HepG2 (cell line): Measurements from ENCODE around the gene PRKAG1. TPM values are rescaled to one million over a fixed set of nuclear protein-coding genes. Genes with fewer than 3 reads are reported as not detected.

ENCODE experiments used
- ATAC-seq: fragments of 200-7000 bp; cut with Tn5 transposase; 3 replicates; pipeline ENCODE4 v1.9.1; 2020; ENCODE audit warnings: mild to moderate bottlenecking, moderate library complexity
- BruUV-seq: library from RNA; stranded (reverse); fragments of 400-500 nt; replicated peaks from 2 replicates; lab custom pipeline; 2021; lab: Mats Ljungman, UMichigan
- CTCF ChIA-PET: fragments of 300-600 bp; formaldehyde crosslinking; extraction: SDS; loops from one replicate; lab custom pipeline; 2021; ENCODE audit warnings: low total read pairs, inconsistent platforms, low intra/inter-chr PET ratio; lab: Yijun Ruan, JAX
- POLR2A ChIA-PET: fragments of 350-600 bp; sonication (Branson Sonifier 250); formaldehyde crosslinking; loops from one replicate; lab custom pipeline; 2020; ENCODE audit warnings: antibody characterized with exemption, inconsistent platforms; lab: Yijun Ruan, JAX
- DNase-seq: peaks from one replicate; pipeline ENCODE4 v3.0.0-alpha.2; 2015; ENCODE audit warnings: low spot score
- FAIRE-seq: peaks from 3 replicates; lab custom pipeline; 2011; peaks lifted over from hg19 to GRCh38; lab: Jason Lieb, UNC
- H2AFZ ChIP-seq: one replicate; pipeline ENCODE4 v1.6.1; 2011; ENCODE audit warnings: low read length, inconsistent platforms
- H3K27ac ChIP-seq: fragments of 300-600 bp; 3 replicates; pipeline ENCODE4 v1.8.0; 2011; ENCODE audit warnings: mixed run types, mild to moderate bottlenecking, mixed read lengths, low read length, inconsistent platforms; ENCODE audit not compliant: insufficient read depth; ENCODE audit errors: extremely low read length
- H3K27me3 ChIP-seq, 2 experiments: fragments of 200-600 bp in 1 of 2; 2 replicates in 1 of 2; 3 replicates in 1 of 2; pipeline versions ENCODE4 v1.6.0 to v1.8.0; 2011; ENCODE audit warnings: low read length in 2 of 2, mild to moderate bottlenecking in 2 of 2, moderate library complexity in 2 of 2, inconsistent platforms in 1 of 2; ENCODE audit not compliant: insufficient read depth in 2 of 2, control insufficient read depth in 1 of 2
- H3K36me3 ChIP-seq, 2 experiments: fragments of 200-600 bp in 1 of 2; replicated peaks in 1 of 2; 2 replicates in 1 of 2; 3 replicates in 1 of 2; pipeline versions ENCODE4 v1.5.1 to v1.8.0; 2011; ENCODE audit warnings: low read length in 2 of 2, inconsistent platforms in 1 of 2; ENCODE audit not compliant: insufficient read depth in 2 of 2, control insufficient read depth in 1 of 2
- H3K4me1 ChIP-seq: 2 replicates; pipeline ENCODE4 v1.5.1; 2012; ENCODE audit warnings: low read length, inconsistent platforms; ENCODE audit not compliant: insufficient read depth
- H3K4me2 ChIP-seq: 2 replicates; pipeline ENCODE4 v1.6.0; 2011; ENCODE audit warnings: low read depth, low read length, inconsistent platforms
- H3K4me3 ChIP-seq, 3 experiments: fragments of 200-600 bp in 1 of 3; sonication (generic), shearing (Covaris generic) in 1 of 3; replicated peaks in 1 of 3; 2 replicates each; pipeline ENCODE4 v1.5.1; 2011 to 2016; ENCODE audit warnings: low read length in 3 of 3, inconsistent platforms in 2 of 3, low read depth in 2 of 3, mild to moderate bottlenecking in 2 of 3, control low read depth in 1 of 3, mixed read lengths in 1 of 3; ENCODE audit not compliant: insufficient read depth in 1 of 3
- H3K79me2 ChIP-seq: one replicate; pipeline ENCODE4 v1.6.1; 2011; ENCODE audit warnings: low read length, inconsistent platforms; ENCODE audit not compliant: insufficient read depth
- H3K9ac ChIP-seq: 2 replicates; pipeline ENCODE4 v1.6.0; 2011; ENCODE audit warnings: mild to moderate bottlenecking, low read depth, low read length, inconsistent platforms; ENCODE audit not compliant: insufficient read depth
- H3K9me3 ChIP-seq: 2 replicates; pipeline ENCODE4 v1.5.1; 2012; ENCODE audit warnings: mild to moderate bottlenecking, low read length
- H4K20me1 ChIP-seq: 2 replicates; pipeline ENCODE4 v1.6.0; 2011; ENCODE audit warnings: inconsistent platforms, mild to moderate bottlenecking, low read length, moderate library complexity; ENCODE audit not compliant: insufficient read depth
- JUN ChIP-seq: sonication (generic); formaldehyde crosslinking; IDR thresholded peaks from 2 replicates; pipeline ENCODE4 v1.4.0; 2020; ENCODE audit warnings: mild to moderate bottlenecking, missing genetic modification reagents
- REXO4 ChIP-seq: sonication (generic); formaldehyde crosslinking; IDR thresholded peaks from 2 replicates; pipeline ENCODE4 v1.8.0; 2022; ENCODE audit warnings: missing genetic modification reagents, mild to moderate bottlenecking, borderline replicate concordance
- SMAD1 ChIP-seq: sonication (generic); formaldehyde crosslinking; IDR thresholded peaks from 2 replicates; pipeline ENCODE4 v1.4.0; 2020; ENCODE audit warnings: missing genetic modification reagents, low read depth, mild to moderate bottlenecking, borderline replicate concordance
- SMC3 ChIP-seq: IDR thresholded peaks from 2 replicates; pipeline ENCODE4 v1.6.1; 2011; ENCODE audit warnings: low read length, improper control_type of control experiment
- SRY ChIP-seq: sonication (generic); formaldehyde crosslinking; IDR thresholded peaks from 2 replicates; pipeline ENCODE4 v1.8.0; 2022; ENCODE audit warnings: mild to moderate bottlenecking, missing genetic modification reagents
- STAG1 ChIP-seq: sonication (generic); formaldehyde crosslinking; IDR thresholded peaks from 2 replicates; pipeline ENCODE4 v1.4.0; 2020; ENCODE audit warnings: missing genetic modification reagents
- ZKSCAN5 ChIP-seq: sonication (generic); formaldehyde crosslinking; IDR thresholded peaks from 2 replicates; pipeline ENCODE4 v1.5.1; 2020; ENCODE audit warnings: mild to moderate bottlenecking, missing genetic modification reagents
- ZNF264 ChIP-seq: sonication (generic); formaldehyde crosslinking; IDR thresholded peaks from 2 replicates; pipeline ENCODE4 v1.4.0; 2020; ENCODE audit warnings: missing genetic modification reagents
- ZNF543 ChIP-seq: sonication (generic); formaldehyde crosslinking; IDR thresholded peaks from 2 replicates; pipeline ENCODE4 v1.4.0; 2020; ENCODE audit warnings: mild to moderate bottlenecking, missing genetic modification reagents
- ZNF564 ChIP-seq: sonication (generic); formaldehyde crosslinking; IDR thresholded peaks from 2 replicates; pipeline ENCODE4 v1.8.1; 2023; ENCODE audit warnings: mild to moderate bottlenecking, missing genetic modification reagents
- ZNF724P ChIP-seq: sonication (generic); formaldehyde crosslinking; IDR thresholded peaks from 2 replicates; pipeline ENCODE4 v1.8.0; 2022; ENCODE audit warnings: missing genetic modification reagents, borderline replicate concordance
- whole genome bisulfite sequencing: methylation state at CpG from one replicate; pipeline ENCODE4 v1.1.6; 2017; ENCODE audit warnings: low lambda C conversion rate; 5-methylcytosine and 5-hydroxymethylcytosine counted together
- in situ Hi-C: cut with HindIII; loops from 2 replicates; pipeline ENCODE4 v1.10.0; 2017; ENCODE audit warnings: low pct_unique_long_range_greater_than_20kb; ENCODE audit not compliant: extremely low pct_ligation_motif_present
- intact Hi-C: fragments of 100-400 bp; cut with micrococcal nuclease; formaldehyde crosslinking; loops from one replicate; pipeline ENCODE4 v1.10.0; 2022; ENCODE audit not compliant: unreplicated experiment
- polyA plus RNA-seq, 8 experiments: library from polyadenylated mRNA; depleted of rRNA in 3 of 8; stranded (reverse) in 7 of 8; unstranded in 1 of 8; fragments of >200 nt; fragmentation: Illumina TruSeq in 4 of 8; extraction: Trizol in 4 of 8; gene quantifications; 2 replicates each; pipeline versions ENCODE4 v1.2.1 to v1.2.3, GENCODE V29; 2011 to 2016; ENCODE audit warnings: low read depth in 4 of 8, missing spikeins in 1 of 8, mixed read lengths in 1 of 8; ENCODE audit not compliant: insufficient read depth in 1 of 8
- total RNA-seq, 5 experiments: library from RNA; depleted of rRNA; stranded (reverse); fragments of >200 nt; fragmentation: Illumina TruSeq; extraction: Trizol; gene quantifications; 2 replicates each; pipeline ENCODE4 v1.2.3, GENCODE V29; 2016; ENCODE audit warnings: low read depth in 1 of 5
- TF ChIP-seq, protein P1 (sequence below): sonication (generic); formaldehyde crosslinking; IDR thresholded peaks from 2 replicates; pipeline ENCODE4 v1.8.1; 2023; ENCODE audit warnings: missing genetic modification reagents, inconsistent platforms, borderline replicate concordance
- TF ChIP-seq, protein P2 (sequence below): sonication (generic); formaldehyde crosslinking; IDR thresholded peaks from 2 replicates; pipeline ENCODE4 v1.5.1; 2020; ENCODE audit warnings: mild to moderate bottlenecking, moderate library complexity, missing genetic modification reagents
- TF ChIP-seq, protein P3 (sequence below): sonication (generic); formaldehyde crosslinking; IDR thresholded peaks from 2 replicates; pipeline ENCODE4 v1.5.0; 2020; ENCODE audit warnings: mild to moderate bottlenecking, missing genetic modification reagents

Gene PRKAG1
- total and polyA plus RNA-seq, 2 of the 13 experiments (the other 11 are each of a cell fraction or from before 2014, with no cell fraction given): 26.1 to 32.8 TPM

DNA sequence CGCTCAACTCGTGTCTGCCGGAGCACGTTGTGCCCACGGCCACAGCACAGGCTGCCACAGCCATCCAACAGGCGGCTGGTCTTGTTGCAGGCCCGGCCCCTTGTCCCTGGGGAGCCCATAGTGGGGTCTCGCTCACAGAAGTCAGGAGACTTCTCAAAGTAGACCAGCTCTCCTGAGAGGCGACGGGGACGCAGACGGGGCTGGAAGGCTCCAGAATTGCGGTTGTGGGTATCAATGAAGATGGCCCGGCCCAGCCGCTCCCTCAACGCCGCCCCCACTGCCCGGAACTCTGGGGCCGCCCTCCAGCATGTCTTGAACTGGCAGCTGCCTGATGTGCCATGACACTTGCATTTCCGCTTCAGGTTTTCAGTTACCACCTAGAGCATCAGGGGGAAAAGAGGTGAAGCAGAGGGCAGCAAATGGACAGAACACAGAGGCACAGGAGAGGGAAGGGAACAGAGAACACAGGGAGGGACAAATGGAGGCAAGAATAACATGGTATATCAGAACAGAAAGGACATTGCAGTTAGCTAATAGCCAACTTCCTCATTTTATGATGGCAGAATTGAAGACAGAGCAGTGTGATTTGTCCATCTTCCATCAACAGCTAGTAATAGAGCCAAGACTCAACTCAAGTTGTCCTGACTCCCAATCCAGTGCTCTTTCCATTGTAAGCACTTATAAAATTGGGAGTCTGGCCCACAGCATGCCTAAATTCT is 52.2 kb downstream of the PRKAG1 start:
- Histone ChIP-seq H3K4me3 (no peak overlapping the region), H2AFZ (no peak overlapping the region), H3K9ac (no peak overlapping the region), H3K4me2 (no peak overlapping the region), H3K36me3 (no peaks in the 10 kb centered on the region), H3K9me3 (no peaks in the 10 kb centered on the region)
- no TSS peak for BruUV-seq
- DNase-seq: no peak
- no peak for FAIRE-seq
- ATAC-seq: no peak
- intact Hi-C loops: no loop called here
- POLR2A ChIA-PET: no interaction called here
- 47% methylated on average over 18 of the region's 20 CpGs for WGBS
- CTCF ChIA-PET: interaction anchor here (1.2 kb wide), 1 partner anchor 21 kb away, joined by 3 read pairs; no protein-coding TSS in a partner anchor
- TF ChIP-seq ZNF724P (CRISPR knock-in tag): no peak
- TF ChIP-seq REXO4 (CRISPR knock-in tag): no peak
- no peak for TF ChIP-seq SRY (CRISPR knock-in tag)
- TF ChIP-seq, protein P1, sequence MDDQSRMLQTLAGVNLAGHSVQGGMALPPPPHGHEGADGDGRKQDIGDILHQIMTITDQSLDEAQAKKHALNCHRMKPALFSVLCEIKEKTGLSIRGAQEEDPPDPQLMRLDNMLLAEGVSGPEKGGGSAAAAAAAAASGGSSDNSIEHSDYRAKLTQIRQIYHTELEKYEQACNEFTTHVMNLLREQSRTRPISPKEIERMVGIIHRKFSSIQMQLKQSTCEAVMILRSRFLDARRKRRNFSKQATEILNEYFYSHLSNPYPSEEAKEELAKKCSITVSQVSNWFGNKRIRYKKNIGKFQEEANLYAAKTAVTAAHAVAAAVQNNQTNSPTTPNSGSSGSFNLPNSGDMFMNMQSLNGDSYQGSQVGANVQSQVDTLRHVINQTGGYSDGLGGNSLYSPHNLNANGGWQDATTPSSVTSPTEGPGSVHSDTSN (CRISPR knock-in tag): no peak
- no peak for TF ChIP-seq ZNF264
- TF ChIP-seq, all 625 proteins: peak for 0
- H3K79me2 ChIP-seq: no peaks in the 10 kb centered on the region
- H3K4me1 ChIP-seq: peaks cover 25% of the 10 kb centered on the region
- in situ Hi-C loops: no loop called here
- peaks cover 10 to 64% of the 10 kb centered on the region in 2 experiments for H3K27me3 ChIP-seq
- H3K27ac ChIP-seq: no peak overlapping the region
- H4K20me1 ChIP-seq: no peaks in the 10 kb centered on the region

DNA sequence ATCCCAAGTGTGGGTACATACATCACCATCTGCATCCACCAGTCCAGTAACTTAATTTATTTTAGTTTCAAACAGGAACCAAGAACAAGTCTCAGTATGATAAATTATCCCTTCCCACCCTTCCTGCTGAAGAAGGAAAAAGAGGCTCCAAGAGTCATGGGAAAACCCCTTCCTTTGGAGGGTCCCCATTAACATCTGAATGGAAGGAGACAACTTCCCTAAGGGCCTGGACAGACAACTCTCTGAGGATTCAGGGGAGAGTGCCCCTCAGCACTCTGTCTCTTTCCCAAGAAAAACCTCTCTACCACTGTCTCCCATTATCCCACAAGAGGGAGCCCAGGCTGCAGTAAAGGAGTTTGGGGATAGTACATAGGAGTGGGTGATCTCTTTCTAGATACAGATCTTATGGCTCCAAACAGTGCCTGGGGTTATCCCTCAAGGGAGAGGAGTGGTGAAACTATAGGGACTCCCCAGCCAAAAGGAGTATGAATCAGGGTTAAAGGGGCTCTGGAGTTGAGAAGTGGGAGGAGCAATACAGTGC is 53.2 kb downstream of the PRKAG1 start:
- in situ Hi-C loops (no loop called here), intact Hi-C loops (no loop called here)
- H3K4me1 ChIP-seq: peaks cover 20% of the 10 kb centered on the region
- no peak overlapping the region for H3K27ac ChIP-seq
- no peak for DNase-seq
- no peak for FAIRE-seq
- no peaks in the 10 kb centered on the region for H4K20me1 ChIP-seq
- H3K79me2 ChIP-seq: no peaks in the 10 kb centered on the region
- no peak overlapping the region for H3K9ac ChIP-seq
- peak; percentile 49 for ATAC-seq
- no peaks in the 10 kb centered on the region for H3K36me3 ChIP-seq
- H3K27me3 ChIP-seq: peaks cover 2 to 55% of the 10 kb centered on the region in 2 experiments
- H3K9me3 ChIP-seq: no peaks in the 10 kb centered on the region
- ChIA-PET POLR2A (no interaction called here), CTCF (interaction anchor here (1.2 kb wide), 1 partner anchor 22 kb away, joined by 3 read pairs; no protein-coding TSS in a partner anchor)
- no peak overlapping the region for H2AFZ ChIP-seq
- no peak overlapping the region for H3K4me3 ChIP-seq
- no peak overlapping the region for H3K4me2 ChIP-seq
- no TSS peak for BruUV-seq
- TF ChIP-seq ZKSCAN5 (CRISPR knock-in tag) (no peak), SMC3 (peak; percentile 17; the same call in 1 of the 2 replicates), SMAD1 (CRISPR knock-in tag) (no peak), STAG1 (peak; percentile 29; the same call in 1 of the 2 replicates), ZNF543 (CRISPR knock-in tag) (no peak), ZNF564 (CRISPR knock-in tag) (no peak), JUN (no peak)
- TF ChIP-seq, protein P2, sequence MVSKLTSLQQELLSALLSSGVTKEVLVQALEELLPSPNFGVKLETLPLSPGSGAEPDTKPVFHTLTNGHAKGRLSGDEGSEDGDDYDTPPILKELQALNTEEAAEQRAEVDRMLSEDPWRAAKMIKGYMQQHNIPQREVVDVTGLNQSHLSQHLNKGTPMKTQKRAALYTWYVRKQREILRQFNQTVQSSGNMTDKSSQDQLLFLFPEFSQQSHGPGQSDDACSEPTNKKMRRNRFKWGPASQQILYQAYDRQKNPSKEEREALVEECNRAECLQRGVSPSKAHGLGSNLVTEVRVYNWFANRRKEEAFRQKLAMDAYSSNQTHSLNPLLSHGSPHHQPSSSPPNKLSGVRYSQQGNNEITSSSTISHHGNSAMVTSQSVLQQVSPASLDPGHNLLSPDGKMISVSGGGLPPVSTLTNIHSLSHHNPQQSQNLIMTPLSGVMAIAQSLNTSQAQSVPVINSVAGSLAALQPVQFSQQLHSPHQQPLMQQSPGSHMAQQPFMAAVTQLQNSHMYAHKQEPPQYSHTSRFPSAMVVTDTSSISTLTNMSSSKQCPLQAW (CRISPR knock-in tag): no peak
- TF ChIP-seq, protein P3, sequence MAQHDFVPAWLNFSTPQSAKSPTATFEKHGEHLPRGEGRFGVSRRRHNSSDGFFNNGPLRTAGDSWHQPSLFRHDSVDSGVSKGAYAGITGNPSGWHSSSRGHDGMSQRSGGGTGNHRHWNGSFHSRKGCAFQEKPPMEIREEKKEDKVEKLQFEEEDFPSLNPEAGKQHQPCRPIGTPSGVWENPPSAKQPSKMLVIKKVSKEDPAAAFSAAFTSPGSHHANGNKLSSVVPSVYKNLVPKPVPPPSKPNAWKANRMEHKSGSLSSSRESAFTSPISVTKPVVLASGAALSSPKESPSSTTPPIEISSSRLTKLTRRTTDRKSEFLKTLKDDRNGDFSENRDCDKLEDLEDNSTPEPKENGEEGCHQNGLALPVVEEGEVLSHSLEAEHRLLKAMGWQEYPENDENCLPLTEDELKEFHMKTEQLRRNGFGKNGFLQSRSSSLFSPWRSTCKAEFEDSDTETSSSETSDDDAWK (CRISPR knock-in tag): no peak
